Nephron progenitor cell (in vitro differentiated cells): ENCODE data around the gene SETD3.
"Not testable (repeated sequence)": the region's sequence is repeated elsewhere in the genome, so short reads cannot be mapped to it uniquely, and the experiment has no call there.

ENCODE experiments used
- DNase-seq: peaks from one replicate; pipeline ENCODE4 v3.0.0; 2021
- H3K27ac Mint-ChIP-seq: 2 replicates; pipeline ENCODE4 v1.8.0; 2021; ENCODE audit warnings: mild to moderate bottlenecking, moderate library complexity, mixed read lengths
- H3K27me3 Mint-ChIP-seq: 2 replicates; pipeline ENCODE4 v1.8.0; 2021; ENCODE audit warnings: mild to moderate bottlenecking, low read depth, mixed read lengths; ENCODE audit not compliant: poor library complexity
- H3K36me3 Mint-ChIP-seq: 2 replicates; pipeline ENCODE4 v1.8.0; 2021; ENCODE audit warnings: low read depth, mixed read lengths
- H3K4me1 Mint-ChIP-seq: 2 replicates; pipeline ENCODE4 v1.8.0; 2021; ENCODE audit warnings: mixed read lengths
- H3K4me3 Mint-ChIP-seq: 2 replicates; pipeline ENCODE4 v1.8.0; 2021; ENCODE audit warnings: mild to moderate bottlenecking, moderate library complexity, mixed read lengths
- H3K9me3 Mint-ChIP-seq: 2 replicates; pipeline ENCODE4 v1.8.0; 2021; ENCODE audit warnings: mild to moderate bottlenecking, moderate library complexity, mixed read lengths
- CTCF ChIP-seq: fragments of 200-600 bp; sonication (generic); IDR thresholded peaks from 2 replicates; pipeline ENCODE4 v1.5.0; 2021; ENCODE audit warnings: antibody characterized with exemption

SETD3 gene

GRCh38 chr14:99351166-99352007 is 129.3 kb downstream of the SETD3 start:
- H3K9me3 Mint-ChIP-seq, result peaks cover 4% of the 10 kb centered on the region
- H3K27me3 Mint-ChIP-seq, result peaks cover 3% of the 10 kb centered on the region
- H3K4me1 Mint-ChIP-seq, result peaks cover 33% of the 10 kb centered on the region
- DNase-seq, result no peak
- no peak overlapping the region for H3K27ac Mint-ChIP-seq
- no peak overlapping the region for H3K4me3 Mint-ChIP-seq
- no peak for TF ChIP-seq CTCF
- no peaks in the 10 kb centered on the region for H3K36me3 Mint-ChIP-seq

GRCh38 chr14:99350751-99351150 is 129.9 kb downstream of the SETD3 start:
- no peak overlapping the region for H3K4me3 Mint-ChIP-seq
- DNase-seq, result no peak

GRCh38 chr14:99349721-99350495 is 130.8 kb downstream of the SETD3 start:
- peaks cover 6% of the 10 kb centered on the region for H3K27me3 Mint-ChIP-seq
- peaks cover 4% of the 10 kb centered on the region for H3K9me3 Mint-ChIP-seq
- H3K36me3 Mint-ChIP-seq, result no peaks in the 10 kb centered on the region
- TF ChIP-seq CTCF, result no peak
- H3K4me3 Mint-ChIP-seq, result no peak overlapping the region
- H3K27ac Mint-ChIP-seq, result no peak overlapping the region
- H3K4me1 Mint-ChIP-seq, result peaks cover 40% of the 10 kb centered on the region
- no peak for DNase-seq

More at GRCh38 chr14:99350751-99351150, 129.9 kb downstream of the SETD3 start:
- Mint-ChIP-seq H3K36me3 (no peaks in the 10 kb centered on the region), H3K9me3 (peaks cover 4% of the 10 kb centered on the region), H3K27ac (no peak overlapping the region), H3K4me1 (peaks cover 37% of the 10 kb centered on the region), H3K27me3 (peaks cover 6% of the 10 kb centered on the region)
- no peak for TF ChIP-seq CTCF

- peaks cover 40% of the 10 kb centered on the region for H3K4me1 Mint-ChIP-seq
- no peak overlapping the region for H3K27ac Mint-ChIP-seq
- no peak for TF ChIP-seq CTCF
- peaks cover 6% of the 10 kb centered on the region for H3K27me3 Mint-ChIP-seq
- no peak for DNase-seq
- H3K9me3 Mint-ChIP-seq, result peaks cover 4% of the 10 kb centered on the region
- H3K36me3 Mint-ChIP-seq, result no peaks in the 10 kb centered on the region
- H3K4me3 Mint-ChIP-seq, result no peak overlapping the region
Measured at GRCh38 chr14:99348816-99349614, 131.6 kb downstream of the SETD3 start.

- H3K9me3 Mint-ChIP-seq, H3K27ac Mint-ChIP-seq, H3K27me3 Mint-ChIP-seq, H3K36me3 Mint-ChIP-seq, H3K4me3 Mint-ChIP-seq, DNase-seq: not testable (repeated sequence)
- peaks cover 40% of the 10 kb centered on the region for H3K4me1 Mint-ChIP-seq
Measured at GRCh38 chr14:99348231-99348630, 132.4 kb downstream of the SETD3 start.
